HG03521 (cell line): ENCODE data around the gene ADAMTS12.

Source experiments
- ATAC-seq: cut with Tn5 transposase; IDR thresholded peaks from one replicate; pipeline ENCODE4 v1.9.1; 2021; ENCODE audit warnings: mild to moderate bottlenecking, moderate library complexity; ENCODE audit not compliant: unreplicated experiment

The ADAMTS12 gene

GRCh38 chr5:33684496-33685159, 207.2 kb downstream of the ADAMTS12 start:
- no peak for ATAC-seq

- no peak for ATAC-seq
These were observed 212.0 kb downstream of the ADAMTS12 start for GRCh38 chr5:33679791-33680190.

GRCh38 chr5:33675958-33676464, 215.8 kb downstream of the ADAMTS12 start:
- ATAC-seq, result peak; percentile 58

- no peak for ATAC-seq
These were observed 220.0 kb downstream of the ADAMTS12 start for GRCh38 chr5:33671700-33672291.

GRCh38 chr5:33662722-33663427, 228.9 kb downstream of the ADAMTS12 start:
- ATAC-seq, result no peak

- ATAC-seq, result no peak
These were observed 232.1 kb downstream of the ADAMTS12 start for GRCh38 chr5:33659526-33660169.

- ATAC-seq, result no peak
These were observed 233.9 kb downstream of the ADAMTS12 start for GRCh38 chr5:33657804-33658440.

GRCh38 chr5:33657176-33657575, 234.6 kb downstream of the ADAMTS12 start:
- no peak for ATAC-seq

GRCh38 chr5:33650911-33651310, 240.9 kb downstream of the ADAMTS12 start:
- ATAC-seq, result no peak

- ATAC-seq, result no peak
These were observed 242.0 kb downstream of the ADAMTS12 start for GRCh38 chr5:33649549-33650482.

GRCh38 chr5:33641744-33642505, 249.9 kb downstream of the ADAMTS12 start:
- no peak for ATAC-seq

- no peak for ATAC-seq
These were observed 252.3 kb downstream of the ADAMTS12 start for GRCh38 chr5:33639474-33639873.

- ATAC-seq, result no peak
These were observed 254.8 kb downstream of the ADAMTS12 start for GRCh38 chr5:33637011-33637410.

GRCh38 chr5:33635582-33635981, 256.2 kb downstream of the ADAMTS12 start:
- no peak for ATAC-seq

- ATAC-seq, result no peak
These were observed 258.1 kb downstream of the ADAMTS12 start for GRCh38 chr5:33633699-33634098.

- ATAC-seq, result peak; percentile 74
These were observed 260.0 kb downstream of the ADAMTS12 start for GRCh38 chr5:33631786-33632185.

- no peak for ATAC-seq
These were observed 260.7 kb downstream of the ADAMTS12 start for GRCh38 chr5:33631139-33631538.

- no peak for ATAC-seq
These were observed 261.8 kb downstream of the ADAMTS12 start for GRCh38 chr5:33629999-33630398.

- no peak for ATAC-seq
These were observed 263.0 kb downstream of the ADAMTS12 start for GRCh38 chr5:33628796-33629195.
